Measurements from ENCODE around the gene TMEM132D.
A peak's percentile ranks its signal among the peaks of the same experiment; 100 is the strongest.

TMEM132D gene

GRCh38 chr12:129670256-129670920, 233.4 kb downstream of the TMEM132D start:
- no peaks in the 10 kb centered on the region for H3K27me3 ChIP-seq (ENCODE audit: control insufficient read depth, insufficient read depth, low read length)
- H3K27ac ChIP-seq (ENCODE audit: low read depth, low read length), result no peak overlapping the region

GRCh38 chr12:129665414-129665813, 238.4 kb downstream of the TMEM132D start:
- Histone ChIP-seq H3K9ac (ENCODE audit: low read depth, low read length) (no peak overlapping the region), H3K27ac (ENCODE audit: low read depth, low read length) (no peak overlapping the region), H3K27me3 (ENCODE audit: control insufficient read depth, insufficient read depth, low read length) (no peaks in the 10 kb centered on the region), H3K4me1 (ENCODE audit: control insufficient read depth, insufficient read depth, low read length) (peaks cover 13% of the 10 kb centered on the region), H3K4me3 (ENCODE audit: low read depth, low read length) (no peak overlapping the region), H3K9me3 (ENCODE audit: control insufficient read depth, insufficient read depth, low read length) (no peaks in the 10 kb centered on the region), H3K36me3 (ENCODE audit: control insufficient read depth, insufficient read depth, low read length) (no peaks in the 10 kb centered on the region)

More at GRCh38 chr12:129670256-129670920, 233.4 kb downstream of the TMEM132D start:
- Histone ChIP-seq H3K4me1 (ENCODE audit: control insufficient read depth, insufficient read depth, low read length) (no peaks in the 10 kb centered on the region), H3K4me3 (ENCODE audit: low read depth, low read length) (no peak overlapping the region), H3K9me3 (ENCODE audit: control insufficient read depth, insufficient read depth, low read length) (no peaks in the 10 kb centered on the region), H3K36me3 (ENCODE audit: control insufficient read depth, insufficient read depth, low read length) (no peaks in the 10 kb centered on the region), H3K9ac (ENCODE audit: low read depth, low read length) (no peak overlapping the region)

- Histone ChIP-seq H3K9me3 (ENCODE audit: control insufficient read depth, insufficient read depth, low read length) (no peaks in the 10 kb centered on the region), H3K4me3 (ENCODE audit: low read depth, low read length) (no peak overlapping the region), H3K27me3 (ENCODE audit: control insufficient read depth, insufficient read depth, low read length) (no peaks in the 10 kb centered on the region), H3K9ac (ENCODE audit: low read depth, low read length) (no peak overlapping the region), H3K27ac (ENCODE audit: low read depth, low read length) (no peak overlapping the region), H3K36me3 (ENCODE audit: control insufficient read depth, insufficient read depth, low read length) (no peaks in the 10 kb centered on the region), H3K4me1 (ENCODE audit: control insufficient read depth, insufficient read depth, low read length) (peaks cover 25% of the 10 kb centered on the region)
These were observed 241.6 kb downstream of the TMEM132D start for GRCh38 chr12:129662234-129662633.

GRCh38 chr12:129660946-129661345, 242.9 kb downstream of the TMEM132D start:
- Histone ChIP-seq H3K9me3 (ENCODE audit: control insufficient read depth, insufficient read depth, low read length) (no peaks in the 10 kb centered on the region), H3K4me3 (ENCODE audit: low read depth, low read length) (no peak overlapping the region), H3K36me3 (ENCODE audit: control insufficient read depth, insufficient read depth, low read length) (no peaks in the 10 kb centered on the region), H3K27me3 (ENCODE audit: control insufficient read depth, insufficient read depth, low read length) (no peaks in the 10 kb centered on the region), H3K27ac (ENCODE audit: low read depth, low read length) (peak overlapping the region; percentile 60), H3K9ac (ENCODE audit: low read depth, low read length) (no peak overlapping the region), H3K4me1 (ENCODE audit: control insufficient read depth, insufficient read depth, low read length) (peaks cover 35% of the 10 kb centered on the region)

GRCh38 chr12:129659961-129660622, 243.7 kb downstream of the TMEM132D start:
- no peaks in the 10 kb centered on the region for H3K36me3 ChIP-seq (ENCODE audit: control insufficient read depth, insufficient read depth, low read length)
- peak overlapping the region; percentile 47 for H3K27ac ChIP-seq (ENCODE audit: low read depth, low read length)
- no peaks in the 10 kb centered on the region for H3K27me3 ChIP-seq (ENCODE audit: control insufficient read depth, insufficient read depth, low read length)
- peaks cover 35% of the 10 kb centered on the region for H3K4me1 ChIP-seq (ENCODE audit: control insufficient read depth, insufficient read depth, low read length)
- no peaks in the 10 kb centered on the region for H3K9me3 ChIP-seq (ENCODE audit: control insufficient read depth, insufficient read depth, low read length)
- no peak overlapping the region for H3K4me3 ChIP-seq (ENCODE audit: low read depth, low read length)
- H3K9ac ChIP-seq (ENCODE audit: low read depth, low read length), result no peak overlapping the region

- Histone ChIP-seq H3K4me3 (ENCODE audit: low read depth, low read length) (no peak overlapping the region), H3K4me1 (ENCODE audit: control insufficient read depth, insufficient read depth, low read length) (peaks cover 35% of the 10 kb centered on the region), H3K9me3 (ENCODE audit: control insufficient read depth, insufficient read depth, low read length) (peaks cover 8% of the 10 kb centered on the region), H3K27me3 (ENCODE audit: control insufficient read depth, insufficient read depth, low read length) (no peaks in the 10 kb centered on the region), H3K36me3 (ENCODE audit: control insufficient read depth, insufficient read depth, low read length) (no peaks in the 10 kb centered on the region), H3K27ac (ENCODE audit: low read depth, low read length) (peak overlapping the region; percentile 43), H3K9ac (ENCODE audit: low read depth, low read length) (no peak overlapping the region)
These were observed 246.6 kb downstream of the TMEM132D start for GRCh38 chr12:129657179-129657578.

- H3K36me3 ChIP-seq (ENCODE audit: control insufficient read depth, insufficient read depth, low read length), result no peaks in the 10 kb centered on the region
- H3K27ac ChIP-seq (ENCODE audit: low read depth, low read length), result no peak overlapping the region
- peaks cover 17% of the 10 kb centered on the region for H3K4me1 ChIP-seq (ENCODE audit: control insufficient read depth, insufficient read depth, low read length)
- H3K9me3 ChIP-seq (ENCODE audit: control insufficient read depth, insufficient read depth, low read length), result peaks cover 12% of the 10 kb centered on the region
- no peak overlapping the region for H3K4me3 ChIP-seq (ENCODE audit: low read depth, low read length)
- no peaks in the 10 kb centered on the region for H3K27me3 ChIP-seq (ENCODE audit: control insufficient read depth, insufficient read depth, low read length)
- H3K9ac ChIP-seq (ENCODE audit: low read depth, low read length), result no peak overlapping the region
These were observed 251.9 kb downstream of the TMEM132D start for GRCh38 chr12:129651951-129652350.

- Histone ChIP-seq H3K9me3 (ENCODE audit: control insufficient read depth, insufficient read depth, low read length) (no peaks in the 10 kb centered on the region), H3K27ac (ENCODE audit: low read depth, low read length) (no peak overlapping the region), H3K4me3 (ENCODE audit: low read depth, low read length) (no peak overlapping the region), H3K27me3 (ENCODE audit: control insufficient read depth, insufficient read depth, low read length) (no peaks in the 10 kb centered on the region), H3K36me3 (ENCODE audit: control insufficient read depth, insufficient read depth, low read length) (no peaks in the 10 kb centered on the region), H3K4me1 (ENCODE audit: control insufficient read depth, insufficient read depth, low read length) (peaks cover 20% of the 10 kb centered on the region), H3K9ac (ENCODE audit: low read depth, low read length) (no peak overlapping the region)
These were observed 261.9 kb downstream of the TMEM132D start for GRCh38 chr12:129641926-129642325.

- H3K9ac ChIP-seq (ENCODE audit: low read depth, low read length), result no peak overlapping the region
- H3K36me3 ChIP-seq (ENCODE audit: control insufficient read depth, insufficient read depth, low read length), result no peaks in the 10 kb centered on the region
- H3K9me3 ChIP-seq (ENCODE audit: control insufficient read depth, insufficient read depth, low read length), result no peaks in the 10 kb centered on the region
- no peaks in the 10 kb centered on the region for H3K27me3 ChIP-seq (ENCODE audit: control insufficient read depth, insufficient read depth, low read length)
- peak overlapping the region; percentile 52 for H3K27ac ChIP-seq (ENCODE audit: low read depth, low read length)
- H3K4me1 ChIP-seq (ENCODE audit: control insufficient read depth, insufficient read depth, low read length), result peaks cover 56% of the 10 kb centered on the region
- no peak overlapping the region for H3K4me3 ChIP-seq (ENCODE audit: low read depth, low read length)
These were observed 268.7 kb downstream of the TMEM132D start for GRCh38 chr12:129635021-129635685.

- no peaks in the 10 kb centered on the region for H3K27me3 ChIP-seq (ENCODE audit: control insufficient read depth, insufficient read depth, low read length)
- no peak overlapping the region for H3K4me3 ChIP-seq (ENCODE audit: low read depth, low read length)
- peaks cover 64% of the 10 kb centered on the region for H3K4me1 ChIP-seq (ENCODE audit: control insufficient read depth, insufficient read depth, low read length)
- peak overlapping the region; percentile 9 for H3K27ac ChIP-seq (ENCODE audit: low read depth, low read length)
- no peak overlapping the region for H3K9ac ChIP-seq (ENCODE audit: low read depth, low read length)
- no peaks in the 10 kb centered on the region for H3K9me3 ChIP-seq (ENCODE audit: control insufficient read depth, insufficient read depth, low read length)
- H3K36me3 ChIP-seq (ENCODE audit: control insufficient read depth, insufficient read depth, low read length), result no peaks in the 10 kb centered on the region
These were observed 272.5 kb downstream of the TMEM132D start for GRCh38 chr12:129631316-129631715.

GRCh38 chr12:129629901-129630300, 273.9 kb downstream of the TMEM132D start:
- Histone ChIP-seq H3K27ac (ENCODE audit: low read depth, low read length) (no peak overlapping the region), H3K9me3 (ENCODE audit: control insufficient read depth, insufficient read depth, low read length) (no peaks in the 10 kb centered on the region), H3K9ac (ENCODE audit: low read depth, low read length) (no peak overlapping the region), H3K4me3 (ENCODE audit: low read depth, low read length) (no peak overlapping the region), H3K36me3 (ENCODE audit: control insufficient read depth, insufficient read depth, low read length) (no peaks in the 10 kb centered on the region), H3K27me3 (ENCODE audit: control insufficient read depth, insufficient read depth, low read length) (no peaks in the 10 kb centered on the region), H3K4me1 (ENCODE audit: control insufficient read depth, insufficient read depth, low read length) (peaks cover 51% of the 10 kb centered on the region)
